Measurements from ENCODE around the gene ADGRL3. TPM values are rescaled to one million over a fixed set of nuclear protein-coding genes. Genes with fewer than 3 reads are reported as not detected.

Gene ADGRL3
- total RNA-seq, 1 experiment from 2014 or later = not detected

- Histone ChIP-seq H3K9me3 (ENCODE audit: low read length) (peaks cover 40% of the 10 kb centered on the region), H2AFZ (ENCODE audit: low read length) (no peak overlapping the region)
Observed at GRCh38 chr4:61406677-61407076, 206.6 kb downstream of the ADGRL3 start.

GRCh38 chr4:61407642-61408618 is 207.8 kb downstream of the ADGRL3 start:
- no peaks in the 10 kb centered on the region for H3K4me1 ChIP-seq (ENCODE audit: low read length)
- H3K4me3 ChIP-seq (ENCODE audit: low read length) = no peak overlapping the region
- no peak overlapping the region for H2AFZ ChIP-seq (ENCODE audit: low read length)
- H4K20me1 ChIP-seq (ENCODE audit: insufficient read depth, low read depth, low read length) = no peaks in the 10 kb centered on the region
- peaks cover 38% of the 10 kb centered on the region for H3K9me3 ChIP-seq (ENCODE audit: low read length)
- no peak overlapping the region for H3K9ac ChIP-seq (ENCODE audit: low read length)
- no peaks in the 10 kb centered on the region for H3K36me3 ChIP-seq (ENCODE audit: insufficient read depth, low read length)
- H3K9me2 ChIP-seq (replicated peaks; ENCODE audit: insufficient read depth, low read length) = no peaks in the 10 kb centered on the region
- no peaks in the 10 kb centered on the region for H3K27me3 ChIP-seq (ENCODE audit: low read length)
- no peak for DNase-seq
- no peak overlapping the region for H3K27ac ChIP-seq (ENCODE audit: low read length)
- no peaks in the 10 kb centered on the region for H3K79me2 ChIP-seq (ENCODE audit: low read length)
- H3K4me2 ChIP-seq (ENCODE audit: low read depth, low read length, poor library complexity, severe bottlenecking) = no peak overlapping the region

More at GRCh38 chr4:61406677-61407076, 206.6 kb downstream of the ADGRL3 start:
- Histone ChIP-seq H3K4me2 (ENCODE audit: low read depth, low read length, poor library complexity, severe bottlenecking) (no peak overlapping the region), H3K9me2 (replicated peaks; ENCODE audit: insufficient read depth, low read length) (no peaks in the 10 kb centered on the region), H3K4me1 (ENCODE audit: low read length) (no peaks in the 10 kb centered on the region), H3K79me2 (ENCODE audit: low read length) (no peaks in the 10 kb centered on the region), H3K4me3 (ENCODE audit: low read length) (no peak overlapping the region), H3K27me3 (ENCODE audit: low read length) (no peaks in the 10 kb centered on the region), H4K20me1 (ENCODE audit: insufficient read depth, low read depth, low read length) (no peaks in the 10 kb centered on the region), H3K36me3 (ENCODE audit: insufficient read depth, low read length) (no peaks in the 10 kb centered on the region), H3K27ac (ENCODE audit: low read length) (no peak overlapping the region), H3K9ac (ENCODE audit: low read length) (no peak overlapping the region)
- DNase-seq = no peak

- no peaks in the 10 kb centered on the region for H3K27me3 ChIP-seq (ENCODE audit: low read length)
- H3K36me3 ChIP-seq (ENCODE audit: insufficient read depth, low read length) = no peaks in the 10 kb centered on the region
- no peaks in the 10 kb centered on the region for H3K79me2 ChIP-seq (ENCODE audit: low read length)
- no peaks in the 10 kb centered on the region for H4K20me1 ChIP-seq (ENCODE audit: insufficient read depth, low read depth, low read length)
- H3K27ac ChIP-seq (ENCODE audit: low read length) = no peak overlapping the region
- H3K4me3 ChIP-seq (ENCODE audit: low read length) = no peak overlapping the region
- H3K9me3 ChIP-seq (ENCODE audit: low read length) = peaks cover 32% of the 10 kb centered on the region
- no peak for DNase-seq
- H3K4me2 ChIP-seq (ENCODE audit: low read depth, low read length, poor library complexity, severe bottlenecking) = no peak overlapping the region
- no peaks in the 10 kb centered on the region for H3K9me2 ChIP-seq (replicated peaks; ENCODE audit: insufficient read depth, low read length)
- no peak overlapping the region for H2AFZ ChIP-seq (ENCODE audit: low read length)
- no peaks in the 10 kb centered on the region for H3K4me1 ChIP-seq (ENCODE audit: low read length)
- no peak overlapping the region for H3K9ac ChIP-seq (ENCODE audit: low read length)
Observed at GRCh38 chr4:61408861-61409260, 208.7 kb downstream of the ADGRL3 start.

GRCh38 chr4:61411241-61411640 is 211.1 kb downstream of the ADGRL3 start:
- Histone ChIP-seq H3K27ac (ENCODE audit: low read length) (no peak overlapping the region), H3K4me3 (ENCODE audit: low read length) (no peak overlapping the region), H2AFZ (ENCODE audit: low read length) (no peak overlapping the region), H3K79me2 (ENCODE audit: low read length) (no peaks in the 10 kb centered on the region), H3K4me1 (ENCODE audit: low read length) (no peaks in the 10 kb centered on the region), H3K9me2 (replicated peaks; ENCODE audit: insufficient read depth, low read length) (no peaks in the 10 kb centered on the region), H3K9me3 (ENCODE audit: low read length) (peaks cover 22% of the 10 kb centered on the region), H3K36me3 (ENCODE audit: insufficient read depth, low read length) (no peaks in the 10 kb centered on the region), H3K4me2 (ENCODE audit: low read depth, low read length, poor library complexity, severe bottlenecking) (no peak overlapping the region), H3K27me3 (ENCODE audit: low read length) (no peaks in the 10 kb centered on the region), H3K9ac (ENCODE audit: low read length) (no peak overlapping the region), H4K20me1 (ENCODE audit: insufficient read depth, low read depth, low read length) (no peaks in the 10 kb centered on the region)
- DNase-seq = no peak

GRCh38 chr4:61425315-61425714 is 225.2 kb downstream of the ADGRL3 start:
- H3K4me3 ChIP-seq (ENCODE audit: low read length) = no peak overlapping the region
- H2AFZ ChIP-seq (ENCODE audit: low read length) = no peak overlapping the region
- H3K36me3 ChIP-seq (ENCODE audit: insufficient read depth, low read length) = no peaks in the 10 kb centered on the region
- H3K9me3 ChIP-seq (ENCODE audit: low read length) = peaks cover 7% of the 10 kb centered on the region
- H3K4me2 ChIP-seq (ENCODE audit: low read depth, low read length, poor library complexity, severe bottlenecking) = no peak overlapping the region
- no peaks in the 10 kb centered on the region for H3K4me1 ChIP-seq (ENCODE audit: low read length)
- H3K9me2 ChIP-seq (replicated peaks; ENCODE audit: insufficient read depth, low read length) = no peaks in the 10 kb centered on the region
- H3K9ac ChIP-seq (ENCODE audit: low read length) = no peak overlapping the region
- H3K79me2 ChIP-seq (ENCODE audit: low read length) = no peaks in the 10 kb centered on the region
- no peak overlapping the region for H3K27ac ChIP-seq (ENCODE audit: low read length)
- DNase-seq = no peak
- no peaks in the 10 kb centered on the region for H4K20me1 ChIP-seq (ENCODE audit: insufficient read depth, low read depth, low read length)
- no peaks in the 10 kb centered on the region for H3K27me3 ChIP-seq (ENCODE audit: low read length)

GRCh38 chr4:61426229-61426628 is 226.1 kb downstream of the ADGRL3 start:
- Histone ChIP-seq H3K79me2 (ENCODE audit: low read length) (no peaks in the 10 kb centered on the region), H2AFZ (ENCODE audit: low read length) (no peak overlapping the region), H4K20me1 (ENCODE audit: insufficient read depth, low read depth, low read length) (no peaks in the 10 kb centered on the region), H3K4me1 (ENCODE audit: low read length) (no peaks in the 10 kb centered on the region), H3K9ac (ENCODE audit: low read length) (no peak overlapping the region), H3K9me3 (ENCODE audit: low read length) (peaks cover 7% of the 10 kb centered on the region), H3K27ac (ENCODE audit: low read length) (no peak overlapping the region), H3K27me3 (ENCODE audit: low read length) (no peaks in the 10 kb centered on the region), H3K36me3 (ENCODE audit: insufficient read depth, low read length) (no peaks in the 10 kb centered on the region), H3K4me2 (ENCODE audit: low read depth, low read length, poor library complexity, severe bottlenecking) (no peak overlapping the region), H3K4me3 (ENCODE audit: low read length) (no peak overlapping the region), H3K9me2 (replicated peaks; ENCODE audit: insufficient read depth, low read length) (no peaks in the 10 kb centered on the region)
- DNase-seq = no peak

GRCh38 chr4:61427099-61427817 is 227.1 kb downstream of the ADGRL3 start:
- Histone ChIP-seq H3K9ac (ENCODE audit: low read length) (no peak overlapping the region), H3K27me3 (ENCODE audit: low read length) (no peaks in the 10 kb centered on the region), H3K27ac (ENCODE audit: low read length) (no peak overlapping the region), H3K9me2 (replicated peaks; ENCODE audit: insufficient read depth, low read length) (no peaks in the 10 kb centered on the region), H2AFZ (ENCODE audit: low read length) (no peak overlapping the region), H3K4me2 (ENCODE audit: low read depth, low read length, poor library complexity, severe bottlenecking) (no peak overlapping the region), H3K9me3 (ENCODE audit: low read length) (peaks cover 12% of the 10 kb centered on the region), H4K20me1 (ENCODE audit: insufficient read depth, low read depth, low read length) (no peaks in the 10 kb centered on the region), H3K36me3 (ENCODE audit: insufficient read depth, low read length) (no peaks in the 10 kb centered on the region), H3K4me1 (ENCODE audit: low read length) (no peaks in the 10 kb centered on the region), H3K4me3 (ENCODE audit: low read length) (no peak overlapping the region), H3K79me2 (ENCODE audit: low read length) (no peaks in the 10 kb centered on the region)
- DNase-seq = no peak

- no peak overlapping the region for H3K4me2 ChIP-seq (ENCODE audit: low read depth, low read length, poor library complexity, severe bottlenecking)
- no peak overlapping the region for H3K27ac ChIP-seq (ENCODE audit: low read length)
- H3K36me3 ChIP-seq (ENCODE audit: insufficient read depth, low read length) = no peaks in the 10 kb centered on the region
- no peak overlapping the region for H3K4me3 ChIP-seq (ENCODE audit: low read length)
- H4K20me1 ChIP-seq (ENCODE audit: insufficient read depth, low read depth, low read length) = no peaks in the 10 kb centered on the region
- no peaks in the 10 kb centered on the region for H3K79me2 ChIP-seq (ENCODE audit: low read length)
- no peaks in the 10 kb centered on the region for H3K9me2 ChIP-seq (replicated peaks; ENCODE audit: insufficient read depth, low read length)
- H3K9ac ChIP-seq (ENCODE audit: low read length) = no peak overlapping the region
- H3K4me1 ChIP-seq (ENCODE audit: low read length) = no peaks in the 10 kb centered on the region
- no peaks in the 10 kb centered on the region for H3K27me3 ChIP-seq (ENCODE audit: low read length)
- H2AFZ ChIP-seq (ENCODE audit: low read length) = no peak overlapping the region
- H3K9me3 ChIP-seq (ENCODE audit: low read length) = peaks cover 12% of the 10 kb centered on the region; the same call in 1 of the 2 replicates
- DNase-seq = no peak
Observed at GRCh38 chr4:61427818-61428495, 227.8 kb downstream of the ADGRL3 start.
